ENCODE results near the gene STRBP. TPM values are rescaled to one million over a fixed set of nuclear protein-coding genes. Genes with fewer than 3 reads are reported as not detected.

Gene STRBP
- total and polyA plus RNA-seq, 2 of the 4 experiments (the other 2 are of a cell fraction): 2.1 to 2.5 TPM

- DNase-seq (no peak), ATAC-seq (ENCODE audit: low read depth) (no peak)
- H4K8ac ChIP-seq (ENCODE audit: low read depth in 2 of 2, low read length in 2 of 2): no peak overlapping the region
- no peak overlapping the region for H3K14ac ChIP-seq (replicated peaks; ENCODE audit: low read depth, low read length)
- H2AFZ ChIP-seq (replicated peaks; ENCODE audit: low read length, poor library complexity): no peak overlapping the region
- CTCF ChIA-PET: interaction anchor here (1.2 kb wide), 2 partner anchors 27 to 140 kb away, joined by 3 to 4 read pairs; no protein-coding TSS in a partner anchor
- POLR2A ChIA-PET (ENCODE audit: unreplicated experiment): no interaction called here
- no peak overlapping the region for H2AK5ac ChIP-seq (ENCODE audit: low read depth, low read length)
- no peaks in the 10 kb centered on the region for H3K4me1 ChIP-seq (ENCODE audit: control insufficient read depth, insufficient read depth, low read length)
- no peak overlapping the region for H3K56ac ChIP-seq (ENCODE audit: extremely low read depth, insufficient read depth, low read length)
- dilution Hi-C loops (cut with HindIII; ENCODE audit: low sequenced_read_pairs, unreplicated experiment): no loop called here
- H3K4me2 ChIP-seq (ENCODE audit: low read depth, low read length): no peak overlapping the region
- H4K20me1 ChIP-seq (ENCODE audit: insufficient read depth, low read length): no peaks in the 10 kb centered on the region
- no peak overlapping the region for H4K91ac ChIP-seq (ENCODE audit: insufficient read depth, low read depth, low read length)
- TF ChIP-seq BHLHE40 (IDR thresholded peaks at IDR 0.05; ENCODE audit: low read depth, low read length) (no peak), RCOR1 (IDR thresholded peaks at IDR 0.05; ENCODE audit: insufficient replicate concordance, low read length) (no peak), RFX5 (IDR thresholded peaks at IDR 0.05; ENCODE audit: low read depth, low read length) (no peak), SMC3 (IDR thresholded peaks at IDR 0.05; ENCODE audit: low read depth, low read length) (no peak), USF2 (IDR thresholded peaks at IDR 0.05; ENCODE audit: low read depth, low read length) (no peak), MAFK (IDR thresholded peaks at IDR 0.05; ENCODE audit: low read depth, low read length) (no peak), RAD21 (IDR thresholded peaks at IDR 0.05; ENCODE audit: low read length) (no peak), CTCF (conservative IDR thresholded peaks at IDR 0.05; ENCODE audit: low read depth, low read length) (no peak), FOS (IDR thresholded peaks at IDR 0.05; ENCODE audit: low read depth, low read length) (no peak), MAZ (IDR thresholded peaks at IDR 0.05; ENCODE audit: borderline replicate concordance, low read depth, low read length) (no peak), CHD1 (IDR thresholded peaks at IDR 0.05; ENCODE audit: low read depth, low read length) (no peak), NFE2L2 (IDR thresholded peaks at IDR 0.05; ENCODE audit: low read depth, low read length) (no peak), ELK1 (IDR thresholded peaks at IDR 0.05; ENCODE audit: borderline replicate concordance, low read depth, low read length) (no peak), CEBPB (IDR thresholded peaks at IDR 0.05; ENCODE audit: low read depth, low read length) (no peak), POLR2A (IDR thresholded peaks at IDR 0.05; ENCODE audit: low read depth, low read length) (no peak), MXI1 (IDR thresholded peaks at IDR 0.05; ENCODE audit: borderline replicate concordance, low read depth, low read length) (no peak)
- H3K79me1 ChIP-seq (ENCODE audit: low read depth in 1 of 2, low read length in 2 of 2): no peaks in the 10 kb centered on the region
- no peak overlapping the region for H3K23ac ChIP-seq (ENCODE audit: low read depth, low read length)
- no peak overlapping the region for H2BK120ac ChIP-seq (ENCODE audit: low read depth, low read length)
- no peaks in the 10 kb centered on the region for H3K9me1 ChIP-seq (ENCODE audit: insufficient read depth, low read length)
- H2BK20ac ChIP-seq (ENCODE audit: low read depth, low read length): no peak overlapping the region
- no CpG with 5 or more reads among the region's 3 CpGs for WGBS, 2 experiments (ENCODE audit: extremely low coverage in 2 of 2, insufficient read length in 1 of 2)
- intact Hi-C loops (cut with micrococcal nuclease): no loop called here
- no peaks in the 10 kb centered on the region for H3K9me3 ChIP-seq (ENCODE audit: control insufficient read depth, insufficient read depth, low read length)
- H2BK5ac ChIP-seq (ENCODE audit: low read depth, low read length, poor library complexity, severe bottlenecking): no peak overlapping the region
- no peak overlapping the region for H3K9ac ChIP-seq (ENCODE audit: low read depth, low read length)
- in situ Hi-C loops (cut with MboI; ENCODE audit: low sequenced_read_pairs): no loop called here
- no TSS peak for BruUV-seq (replicated peaks)
- H4K5ac ChIP-seq (ENCODE audit: low read depth, low read length): no peak overlapping the region
- H3K27ac ChIP-seq (ENCODE audit: insufficient read depth, low read length): no peak overlapping the region
- H3K36me3 ChIP-seq (ENCODE audit: control insufficient read depth, insufficient read depth, low read length): no peaks in the 10 kb centered on the region
- no peak overlapping the region for H3K18ac ChIP-seq (ENCODE audit: low read depth, low read length)
- H3K4ac ChIP-seq (ENCODE audit: low read depth, low read length): no peak overlapping the region
- H2AK9ac ChIP-seq (replicated peaks; ENCODE audit: low read depth, low read length, poor library complexity): no peak overlapping the region
- no peak overlapping the region for H2BK15ac ChIP-seq (ENCODE audit: low read depth, low read length)
- no peaks in the 10 kb centered on the region; the same call in 1 of the 2 replicates for H3K27me3 ChIP-seq (ENCODE audit: control insufficient read depth, insufficient read depth, low read length)
- H3K4me3 ChIP-seq (ENCODE audit: insufficient read depth, low read depth, low read length): no peak overlapping the region
Observed at GRCh38 chr9:123232332-123232731, 36.1 kb downstream of the STRBP start.

Measured in IMR-90 (cell line).